K562 (cell line): ENCODE data around the gene PPP4R1. TPM values are rescaled to one million over a fixed set of nuclear protein-coding genes. Genes with fewer than 3 reads are reported as not detected.
A peak's percentile ranks its signal among the peaks of the same experiment; 100 is the strongest.

ENCODE experiments used
- ATAC-seq: fragments of 200-7000 bp; cut with Tn5 transposase; 3 replicates; pipeline ENCODE4 v1.9.1; 2020; ENCODE audit warnings: moderate library complexity
- BruUV-seq: library from RNA; stranded (reverse); fragments of 400-500 nt; replicated peaks from 2 replicates; lab custom pipeline; 2021; lab: Mats Ljungman, UMichigan
- CTCF ChIA-PET: fragments of 300-600 bp; formaldehyde crosslinking; extraction: SDS; loops from one replicate; lab custom pipeline; 2021; ENCODE audit warnings: low intra/inter-chr PET ratio; lab: Yijun Ruan, JAX
- POLR2A ChIA-PET: fragments of 300-600, 350-650 bp; sonication (Branson Sonifier 250); formaldehyde crosslinking; extraction: SDS; loops from one replicate; lab custom pipeline; 2021; ENCODE audit warnings: antibody characterized with exemption, inconsistent platforms; lab: Yijun Ruan, JAX
- DNase-seq, 4 experiments: peaks; one replicate each; pipeline versions ENCODE4 v3.0.0 to v3.0.0-alpha.2; 2011 to 2018; ENCODE audit warnings: low spot score in 3 of 4, mixed read lengths in 3 of 4; ENCODE audit errors: extremely low read depth in 1 of 4
- FAIRE-seq: peaks from 2 replicates; lab custom pipeline; 2011; peaks lifted over from hg19 to GRCh38; lab: Jason Lieb, UNC
- H2AFZ ChIP-seq: 2 replicates; pipeline ENCODE4 v1.6.0; 2011; ENCODE audit warnings: low read depth, low read length, control low read depth, inconsistent platforms
- H3K27ac ChIP-seq: fragments of 200-600 bp; 3 replicates; pipeline ENCODE4 v1.8.0; 2011; ENCODE audit warnings: low read depth, mild to moderate bottlenecking, control low read depth, inconsistent platforms, low read length, moderate library complexity, mixed read lengths; ENCODE audit errors: extremely low read depth
- H3K27me3 ChIP-seq, 2 experiments: fragments of 300-600 bp in 1 of 2; 2 replicates in 1 of 2; 3 replicates in 1 of 2; pipeline versions ENCODE4 v1.6.0 to v1.8.0; 2011; ENCODE audit warnings: inconsistent platforms in 2 of 2, low read length in 2 of 2, mild to moderate bottlenecking in 1 of 2, mixed read lengths in 1 of 2, moderate library complexity in 1 of 2; ENCODE audit not compliant: control insufficient read depth in 2 of 2, insufficient read depth in 2 of 2
- H3K36me3 ChIP-seq: fragments of 300-600 bp; 3 replicates; pipeline ENCODE4 v1.8.0; 2011; ENCODE audit warnings: mild to moderate bottlenecking, low read length, inconsistent platforms; ENCODE audit not compliant: control insufficient read depth, insufficient read depth
- H3K4me1 ChIP-seq, 2 experiments: fragments of 200-600 bp in 1 of 2; replicated peaks in 1 of 2; 2 replicates in 1 of 2; 3 replicates in 1 of 2; pipeline versions ENCODE4 v1.5.1 to v1.8.0; 2011; ENCODE audit warnings: inconsistent platforms in 2 of 2, low read length in 2 of 2, mild to moderate bottlenecking in 1 of 2, mixed read lengths in 1 of 2, moderate library complexity in 1 of 2; ENCODE audit not compliant: control insufficient read depth in 2 of 2, insufficient read depth in 2 of 2
- H3K4me2 ChIP-seq: 2 replicates; pipeline ENCODE4 v1.6.1; 2011; ENCODE audit warnings: low read length, control low read depth, inconsistent platforms, mixed read lengths; ENCODE audit not compliant: insufficient read depth
- H3K4me3 ChIP-seq: fragments of 200-600 bp; sonication (generic), shearing (Covaris generic); 2 replicates; pipeline ENCODE4 v1.5.1; 2016; ENCODE audit warnings: control low read depth, inconsistent platforms
- H3K79me2 ChIP-seq: fragments of 200-600 bp; 3 replicates; pipeline ENCODE4 v1.8.0; 2011; ENCODE audit warnings: low read length, inconsistent platforms; ENCODE audit not compliant: control insufficient read depth, insufficient read depth
- H3K9ac ChIP-seq, 2 experiments: 2 replicates each; pipeline versions ENCODE4 v1.6.0 to v1.6.1; 2011; ENCODE audit warnings: low read depth in 2 of 2, low read length in 2 of 2, control low read depth in 1 of 2, inconsistent platforms in 1 of 2, mild to moderate bottlenecking in 1 of 2, mixed read lengths in 1 of 2; ENCODE audit not compliant: insufficient read depth in 1 of 2
- H3K9me1 ChIP-seq: one replicate; pipeline ENCODE4 v1.6.0; 2011; ENCODE audit warnings: inconsistent platforms, mild to moderate bottlenecking, low read length, moderate library complexity; ENCODE audit not compliant: control insufficient read depth, insufficient read depth
- H3K9me3 ChIP-seq: replicated peaks from 2 replicates; pipeline ENCODE4 v1.5.1; 2011; ENCODE audit warnings: low read depth, low read length, inconsistent platforms; ENCODE audit not compliant: control insufficient read depth, insufficient read depth
- H4K20me1 ChIP-seq: replicated peaks from 2 replicates; pipeline ENCODE4 v1.6.1; 2011; ENCODE audit warnings: low read length, inconsistent platforms, mixed read lengths; ENCODE audit not compliant: control insufficient read depth, insufficient read depth
- SMARCC2 ChIP-seq: fragments of 450-650 bp; IDR thresholded peaks from 2 replicates; pipeline ENCODE4 v1.6.1; 2017; ENCODE audit warnings: antibody characterized with exemption, moderate library complexity, mild to moderate bottlenecking, low read depth
- TEAD4 ChIP-seq, 2 experiments: sonication (generic) in 1 of 2; formaldehyde crosslinking in 1 of 2; IDR thresholded peaks; 2 replicates each; pipeline versions ENCODE4 v1.6.1 to v1.8.0; 2012 to 2022; ENCODE audit warnings: borderline replicate concordance in 1 of 2, inconsistent platforms in 1 of 2, low read length in 1 of 2, mild to moderate bottlenecking in 1 of 2, missing genetic modification reagents in 1 of 2
- ZNF121 ChIP-seq: sonication (generic); formaldehyde crosslinking; conservative IDR thresholded peaks from 2 replicates; pipeline ENCODE4 v1.8.0; 2022; ENCODE audit warnings: missing genetic modification reagents
- ZNF217 ChIP-seq: sonication (generic); formaldehyde crosslinking; IDR thresholded peaks from 2 replicates; pipeline ENCODE4 v1.8.0; 2022; ENCODE audit warnings: mild to moderate bottlenecking, missing genetic modification reagents
- ZNF316 ChIP-seq: fragments of 450-650 bp; IDR thresholded peaks from 2 replicates; pipeline ENCODE4 v1.6.1; 2016
- WGBS: fragments of 100-300 bp; shearing (Covaris generic); methylation state at CpG from one replicate; pipeline ENCODE4 v1.1.6; 2016; ENCODE audit warnings: low coverage, mixed read lengths; ENCODE audit not compliant: insufficient coverage; ENCODE audit errors: missing lambda C conversion rate; 5-methylcytosine and 5-hydroxymethylcytosine counted together
- in situ Hi-C: fragments of 300-500 bp; cut with MboI; formaldehyde crosslinking; loops from 4 replicates; pipeline ENCODE4 v1.15.0; 2018; ENCODE audit warnings: inconsistent platforms, mixed read lengths
- intact Hi-C: fragments of 100-400 bp; cut with micrococcal nuclease; formaldehyde crosslinking; loops from 2 replicates; pipeline ENCODE4 v1.14.2; 2022
- polyA plus RNA-seq, 8 experiments: library from polyadenylated mRNA; depleted of rRNA in 4 of 8; stranded (reverse) in 5 of 8; unstranded in 3 of 8; fragments of >200 nt; fragmentation: Nextera tagmentation in 2 of 8; fragmentation: Illumina TruSeq in 1 of 8; extraction: Ambion mirVana in 2 of 8; extraction: Trizol in 1 of 8; gene quantifications; 2 replicates each; pipeline versions ENCODE4 v1.2.1 to v1.2.3, GENCODE V29; 2011 to 2014; ENCODE audit warnings: inconsistent platforms in 1 of 8, missing spikeins in 1 of 8
- total RNA-seq, 7 experiments: library from RNA; depleted of rRNA in 6 of 7; stranded (reverse); fragments of >200 nt in 6 of 7; fragmentation: Illumina TruSeq in 2 of 7; extraction: Trizol in 2 of 7; gene quantifications; 2 replicates each; pipeline versions ENCODE4 v1.2.1 to v1.2.3, GENCODE V29; 2011 to 2021; ENCODE audit warnings: low replicate concordance in 1 of 7
- TF ChIP-seq, protein P1 (sequence below): IDR thresholded peaks from 2 replicates; pipeline ENCODE4 v1.6.1; 2016; ENCODE audit warnings: missing genetic modification characterization, missing compliant biosample characterization

The PPP4R1 gene
- total and polyA plus RNA-seq, 9 of the 15 experiments (the other 6 are each of a cell fraction or from before 2014, with no cell fraction given), result 23.5 to 136 (median 84.5) TPM

GRCh38 chr18:9638886-9639285, 24.5 kb upstream of the PPP4R1 start:
- in situ Hi-C loops (no loop called here), intact Hi-C loops (no loop called here)
- H2AFZ ChIP-seq, result peak overlapping the region; percentile 42; the same call in 1 of the 2 replicates
- H3K4me1 ChIP-seq, result no peaks in the 10 kb centered on the region
- H3K27ac ChIP-seq, result no peak overlapping the region
- H3K9me3 ChIP-seq, result 0 out of 2 replicates have a peak, but pooled peaks cover 7% of the 10 kb centered on the region
- no peak for DNase-seq
- H3K4me2 ChIP-seq, result no peak overlapping the region
- WGBS, result 29% methylated on average over 4 of the region's 4 CpGs
- no peaks in the 10 kb centered on the region for H3K79me2 ChIP-seq
- no peak for TF ChIP-seq ZNF217 (CRISPR knock-in tag)
- H3K4me3 ChIP-seq, result no peak overlapping the region
- H3K36me3 ChIP-seq, result no peaks in the 10 kb centered on the region
- CTCF ChIA-PET, result no interaction called here
- ATAC-seq, result no peak; the same call in 2 of the 3 replicates
- no peaks in the 10 kb centered on the region for H3K27me3 ChIP-seq
- no peaks in the 10 kb centered on the region for H4K20me1 ChIP-seq
- H3K9me1 ChIP-seq, result no peaks in the 10 kb centered on the region
- no peak for FAIRE-seq
- no peak overlapping the region for H3K9ac ChIP-seq
- POLR2A ChIA-PET, result interaction anchor here (0.6 to 1.6 kb wide), 8 partner anchors 9 to 203 kb away, joined by 3 to 6 read pairs (median 3); no protein-coding TSS in a partner anchor
- no TSS peak for BruUV-seq

- in situ Hi-C loops, result no loop called here
- Histone ChIP-seq H3K4me1 (no peaks in the 10 kb centered on the region), H3K9me3 (0 out of 2 replicates have a peak, but pooled peaks cover 7% of the 10 kb centered on the region), H3K27ac (no peak overlapping the region)
- CTCF ChIA-PET, result no interaction called here
- TF ChIP-seq SMARCC2, result no peak
- no peak for TF ChIP-seq ZNF316
- peak; percentile 53 for TF ChIP-seq ZNF121
- TF ChIP-seq, protein P1, sequence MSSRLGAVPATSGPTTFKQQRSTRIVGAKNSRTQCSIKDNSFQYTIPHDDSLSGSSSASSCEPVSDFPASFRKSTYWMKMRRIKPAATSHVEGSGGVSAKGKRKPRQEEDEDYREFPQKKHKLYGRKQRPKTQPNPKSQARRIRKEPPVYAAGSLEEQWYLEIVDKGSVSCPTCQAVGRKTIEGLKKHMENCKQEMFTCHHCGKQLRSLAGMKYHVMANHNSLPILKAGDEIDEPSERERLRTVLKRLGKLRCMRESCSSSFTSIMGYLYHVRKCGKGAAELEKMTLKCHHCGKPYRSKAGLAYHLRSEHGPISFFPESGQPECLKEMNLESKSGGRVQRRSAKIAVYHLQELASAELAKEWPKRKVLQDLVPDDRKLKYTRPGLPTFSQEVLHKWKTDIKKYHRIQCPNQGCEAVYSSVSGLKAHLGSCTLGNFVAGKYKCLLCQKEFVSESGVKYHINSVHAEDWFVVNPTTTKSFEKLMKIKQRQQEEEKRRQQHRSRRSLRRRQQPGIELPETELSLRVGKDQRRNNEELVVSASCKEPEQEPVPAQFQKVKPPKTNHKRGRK (tag), result 0 out of 2 replicates have a peak, but pooled peaks have one; percentile 1
- TF ChIP-seq TEAD4 (IDR thresholded peaks at IDR 0.05; ENCODE audit: low read length), result no peak
- TF ChIP-seq TEAD4 (CRISPR knock-in tag; IDR thresholded peaks at IDR 0.05; ENCODE audit: borderline replicate concordance), result no peak
- TF ChIP-seq, all 486 proteins: peak for 2
- POLR2A ChIA-PET, result interaction anchor here (1.0 to 1.2 kb wide), 2 partner anchors 10 to 22 kb away, joined by 5 to 7 read pairs; partner anchors contain the start of gene PPP4R1
- H3K9ac ChIP-seq, result no peak overlapping the region
- 40% methylated on average over 11 of the region's 11 CpGs for WGBS
- H3K4me3 ChIP-seq, result no peak overlapping the region
- H3K36me3 ChIP-seq, result no peaks in the 10 kb centered on the region
- ATAC-seq (no peak; the same call in 2 of the 3 replicates), FAIRE-seq (no peak), DNase-seq (no peak)
- H3K9me1 ChIP-seq, result no peaks in the 10 kb centered on the region
- H3K79me2 ChIP-seq, result no peaks in the 10 kb centered on the region
- H2AFZ ChIP-seq, result no peak overlapping the region
- H4K20me1 ChIP-seq, result no peaks in the 10 kb centered on the region
- intact Hi-C loops, result no loop called here
- H3K27me3 ChIP-seq, result no peaks in the 10 kb centered on the region
- BruUV-seq, result no TSS peak
- no peak overlapping the region for H3K4me2 ChIP-seq
These were observed 22.8 kb upstream of the PPP4R1 start for GRCh38 chr18:9637036-9637767.
